SK-N-SH (cell line): ENCODE measurements around the gene PLEKHM3. TPM values are rescaled to one million over a fixed set of nuclear protein-coding genes. Genes with fewer than 3 reads are reported as not detected.

Experiments
- CTCF ChIA-PET: fragments of 300-600, 350-600 bp; formaldehyde crosslinking; extraction: SDS; loops from one replicate; lab custom pipeline; 2021; lab: Yijun Ruan, JAX
- POLR2A ChIA-PET: fragments of 350-600 bp; sonication (Branson Sonifier 250); formaldehyde crosslinking; extraction: SDS; loops from one replicate; lab custom pipeline; 2020; ENCODE audit warnings: antibody characterized with exemption, inconsistent platforms; lab: Yijun Ruan, JAX
- DNase-seq: peaks from one replicate; pipeline ENCODE4 v3.0.0; 2012
- H2AFZ ChIP-seq: fragments of 200-600 bp; sonication (generic); 2 replicates; pipeline ENCODE4 v1.8.1; 2016; ENCODE audit warnings: antibody characterized with exemption, mild to moderate bottlenecking, low read depth
- H3F3A ChIP-seq: fragments of 200-600 bp; sonication (generic); replicated peaks from 2 replicates; pipeline ENCODE3; 2016; ENCODE audit warnings: antibody characterized with exemption, mild to moderate bottlenecking; ENCODE audit not compliant: insufficient read depth
- H3K27ac ChIP-seq, 2 experiments: fragments of 200-500 bp in 1 of 2; fragments of 200-600 bp in 1 of 2; sonication (Bioruptor generic) in 1 of 2; sonication (generic), shearing (Covaris generic) in 1 of 2; 2 replicates each; pipeline versions ENCODE4 v1.5.1 to v1.6.1; 2014 to 2016; ENCODE audit warnings: low read depth in 2 of 2, inconsistent platforms in 1 of 2, low read length in 1 of 2, mild to moderate bottlenecking in 1 of 2, mixed read lengths in 1 of 2
- H3K27me3 ChIP-seq: fragments of 200-600 bp; sonication (generic), shearing (Covaris generic); 2 replicates; pipeline ENCODE4 v1.6.1; 2016; ENCODE audit warnings: mixed run types; ENCODE audit not compliant: insufficient read depth
- H3K36me3 ChIP-seq, 2 experiments: fragments of 200-500 bp in 1 of 2; fragments of 200-600 bp in 1 of 2; sonication (Bioruptor generic) in 1 of 2; sonication (generic) in 1 of 2; replicated peaks in 1 of 2; 2 replicates each; pipeline versions ENCODE3 to v1.5.1; 2014 to 2016; ENCODE audit warnings: low read length in 1 of 2, mild to moderate bottlenecking in 1 of 2; ENCODE audit not compliant: insufficient read depth in 2 of 2, control insufficient read depth in 1 of 2
- H3K4me1 ChIP-seq, 2 experiments: fragments of 200-500 bp in 1 of 2; fragments of 200-600 bp in 1 of 2; sonication (Bioruptor generic) in 1 of 2; sonication (generic), shearing (Covaris generic) in 1 of 2; 2 replicates each; pipeline versions ENCODE4 v1.5.1 to v1.6.1; 2014 to 2016; ENCODE audit warnings: low read depth in 1 of 2, low read length in 1 of 2, mixed run types in 1 of 2; ENCODE audit not compliant: insufficient read depth in 2 of 2, control insufficient read depth in 1 of 2
- H3K4me2 ChIP-seq: fragments of 200-600 bp; sonication (generic), shearing (Covaris generic); 2 replicates; pipeline ENCODE4 v1.6.1; 2017; ENCODE audit warnings: mixed run types
- H3K4me3 ChIP-seq, 2 experiments: fragments of 200-500 bp in 1 of 2; fragments of 200-600 bp in 1 of 2; sonication (Bioruptor generic) in 1 of 2; sonication (generic), shearing (Covaris generic) in 1 of 2; 2 replicates each; pipeline versions ENCODE4 v1.5.1 to v1.8.1; 2014 to 2016; ENCODE audit warnings: low read depth in 2 of 2, inconsistent platforms in 1 of 2, low read length in 1 of 2, mild to moderate bottlenecking in 1 of 2, mixed read lengths in 1 of 2, moderate library complexity in 1 of 2
- H3K79me2 ChIP-seq: fragments of 200-600 bp; sonication (generic); 2 replicates; pipeline ENCODE4 v1.8.1; 2017; ENCODE audit warnings: mild to moderate bottlenecking; ENCODE audit not compliant: insufficient read depth
- H3K9ac ChIP-seq: fragments of 200-600 bp; sonication (generic); 2 replicates; pipeline ENCODE4 v1.6.1; 2017; ENCODE audit warnings: mixed run types
- H3K9me2 ChIP-seq: fragments of 200-600 bp; sonication (generic); 2 replicates; pipeline ENCODE4 v1.6.1; 2017; ENCODE audit warnings: mixed run types
- H3K9me3 ChIP-seq: fragments of 200-600 bp; sonication (generic); 2 replicates; pipeline ENCODE4 v1.6.1; 2017; ENCODE audit warnings: mixed run types, mild to moderate bottlenecking, moderate library complexity
- H4K20me1 ChIP-seq: fragments of 200-600 bp; sonication (generic); 2 replicates; pipeline ENCODE4 v1.6.1; 2017; ENCODE audit warnings: mild to moderate bottlenecking, mixed run types; ENCODE audit not compliant: insufficient read depth
- EZH2phosphoT487 ChIP-seq: fragments of 200-600 bp; sonication (generic); IDR thresholded peaks from 2 replicates; pipeline ENCODE4 v1.6.1; 2017; ENCODE audit warnings: low read depth, mixed run types, mild to moderate bottlenecking, antibody characterized with exemption, moderate library complexity, borderline replicate concordance
- FOXJ3 ChIP-seq: sonication (generic); formaldehyde crosslinking; IDR thresholded peaks from 2 replicates; pipeline ENCODE4 v1.5.1; 2020; ENCODE audit warnings: mild to moderate bottlenecking, missing genetic modification reagents
- FOXM1 ChIP-seq: IDR thresholded peaks from 2 replicates; pipeline ENCODE4 v1.4.0; 2012; ENCODE audit warnings: low read depth, mild to moderate bottlenecking
- GATA2 ChIP-seq: sonication (generic); formaldehyde crosslinking; IDR thresholded peaks from 2 replicates; pipeline ENCODE4 v1.5.0; 2020; ENCODE audit warnings: mild to moderate bottlenecking, missing genetic modification reagents
- JUND ChIP-seq: IDR thresholded peaks from 2 replicates; pipeline ENCODE4 v1.4.0; 2012
- POLR2AphosphoS5 ChIP-seq: IDR thresholded peaks from 2 replicates; pipeline ENCODE4 v1.6.1; 2012; ENCODE audit warnings: low read depth, low read length
- RAD21 ChIP-seq: IDR thresholded peaks from 2 replicates; pipeline ENCODE4 v1.6.1; 2012; ENCODE audit warnings: mild to moderate bottlenecking, low read length
- RFX5 ChIP-seq: IDR thresholded peaks from 2 replicates; pipeline ENCODE4 v1.6.1; 2012; ENCODE audit warnings: mild to moderate bottlenecking, improper control_type of control experiment, low read length
- SMC3 ChIP-seq: IDR thresholded peaks from 2 replicates; pipeline ENCODE4 v1.6.1; 2012; ENCODE audit warnings: low read depth, low read length, improper control_type of control experiment
- WGBS: methylation state at CpG from one replicate; pipeline ENCODE4 v1.1.6; 2017; ENCODE audit warnings: low lambda C conversion rate; 5-methylcytosine and 5-hydroxymethylcytosine counted together
- polyA plus RNA-seq, 3 experiments: library from polyadenylated mRNA; depleted of rRNA; stranded (reverse); fragments of >200 nt; gene quantifications; 2 replicates each; pipeline ENCODE4 v1.2.3, GENCODE V29; 2012
- TF ChIP-seq, protein P1 (sequence below): IDR thresholded peaks from 2 replicates; pipeline ENCODE4 v1.6.1; 2012; ENCODE audit warnings: mild to moderate bottlenecking, low read depth, low read length, moderate library complexity
- TF ChIP-seq, protein P2 (sequence below): fragments of 200-600 bp; sonication (generic); IDR thresholded peaks from 2 replicates; pipeline ENCODE4 v1.6.1; 2017; ENCODE audit warnings: antibody characterized with exemption, mild to moderate bottlenecking, moderate library complexity
- TF ChIP-seq, protein P3 (sequence below): IDR thresholded peaks from 2 replicates; pipeline ENCODE4 v1.4.0; 2012; ENCODE audit warnings: low read depth

The PLEKHM3 gene
- polyA plus RNA-seq, 1 of the 3 experiments (the other 2 are of a cell fraction): 1.9 TPM

DNA sequence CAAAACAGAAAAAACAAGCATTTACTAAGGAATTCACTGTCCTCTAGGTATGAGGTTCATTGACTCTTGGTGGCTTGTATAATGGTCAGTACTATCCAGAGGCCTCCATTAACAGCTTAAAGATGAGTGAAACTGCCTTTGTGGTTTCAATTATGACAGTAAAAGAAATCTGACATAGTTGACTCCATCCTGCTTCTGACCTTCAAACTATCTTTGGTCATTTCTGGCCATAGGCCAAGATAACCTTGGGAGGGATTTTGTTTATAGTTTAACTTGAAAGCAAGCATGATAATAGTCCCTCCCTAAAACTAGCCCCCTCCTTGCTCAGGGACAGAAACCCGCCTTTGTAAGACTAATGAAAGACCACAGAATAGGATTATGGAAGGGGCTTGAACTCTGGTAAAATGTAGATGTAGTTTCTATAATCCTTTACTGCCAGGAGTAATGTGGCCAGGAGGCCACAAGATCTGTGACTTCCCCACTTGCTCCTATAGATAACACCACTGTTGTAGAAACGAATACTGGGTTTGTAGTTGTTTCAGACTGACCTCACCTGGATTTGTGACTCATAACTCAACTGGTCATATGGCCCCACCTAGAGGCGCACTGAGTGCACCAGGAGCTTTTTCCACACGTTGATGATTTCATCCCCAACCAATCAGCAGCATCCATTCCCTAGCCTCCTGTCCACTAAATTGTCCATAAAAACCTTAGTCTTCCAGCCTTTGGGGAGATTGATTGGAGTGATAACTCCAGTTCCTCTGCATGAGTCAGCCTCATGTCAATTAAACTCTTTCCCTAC is 8.6 kb upstream of the PLEKHM3 start:
- no peak overlapping the region for H3K4me2 ChIP-seq
- H3K79me2 ChIP-seq: no peaks in the 10 kb centered on the region
- CTCF ChIA-PET: interaction anchor here (1.1 to 5.2 kb wide), 4 partner anchors 7 to 300 kb away, joined by 3 to 28 read pairs (median 11); no protein-coding TSS in a partner anchor
- TF ChIP-seq GATA2 (CRISPR knock-in tag): no peak
- TF ChIP-seq, protein P1, sequence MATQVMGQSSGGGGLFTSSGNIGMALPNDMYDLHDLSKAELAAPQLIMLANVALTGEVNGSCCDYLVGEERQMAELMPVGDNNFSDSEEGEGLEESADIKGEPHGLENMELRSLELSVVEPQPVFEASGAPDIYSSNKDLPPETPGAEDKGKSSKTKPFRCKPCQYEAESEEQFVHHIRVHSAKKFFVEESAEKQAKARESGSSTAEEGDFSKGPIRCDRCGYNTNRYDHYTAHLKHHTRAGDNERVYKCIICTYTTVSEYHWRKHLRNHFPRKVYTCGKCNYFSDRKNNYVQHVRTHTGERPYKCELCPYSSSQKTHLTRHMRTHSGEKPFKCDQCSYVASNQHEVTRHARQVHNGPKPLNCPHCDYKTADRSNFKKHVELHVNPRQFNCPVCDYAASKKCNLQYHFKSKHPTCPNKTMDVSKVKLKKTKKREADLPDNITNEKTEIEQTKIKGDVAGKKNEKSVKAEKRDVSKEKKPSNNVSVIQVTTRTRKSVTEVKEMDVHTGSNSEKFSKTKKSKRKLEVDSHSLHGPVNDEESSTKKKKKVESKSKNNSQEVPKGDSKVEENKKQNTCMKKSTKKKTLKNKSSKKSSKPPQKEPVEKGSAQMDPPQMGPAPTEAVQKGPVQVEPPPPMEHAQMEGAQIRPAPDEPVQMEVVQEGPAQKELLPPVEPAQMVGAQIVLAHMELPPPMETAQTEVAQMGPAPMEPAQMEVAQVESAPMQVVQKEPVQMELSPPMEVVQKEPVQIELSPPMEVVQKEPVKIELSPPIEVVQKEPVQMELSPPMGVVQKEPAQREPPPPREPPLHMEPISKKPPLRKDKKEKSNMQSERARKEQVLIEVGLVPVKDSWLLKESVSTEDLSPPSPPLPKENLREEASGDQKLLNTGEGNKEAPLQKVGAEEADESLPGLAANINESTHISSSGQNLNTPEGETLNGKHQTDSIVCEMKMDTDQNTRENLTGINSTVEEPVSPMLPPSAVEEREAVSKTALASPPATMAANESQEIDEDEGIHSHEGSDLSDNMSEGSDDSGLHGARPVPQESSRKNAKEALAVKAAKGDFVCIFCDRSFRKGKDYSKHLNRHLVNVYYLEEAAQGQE: no peak
- TF ChIP-seq, protein P2, sequence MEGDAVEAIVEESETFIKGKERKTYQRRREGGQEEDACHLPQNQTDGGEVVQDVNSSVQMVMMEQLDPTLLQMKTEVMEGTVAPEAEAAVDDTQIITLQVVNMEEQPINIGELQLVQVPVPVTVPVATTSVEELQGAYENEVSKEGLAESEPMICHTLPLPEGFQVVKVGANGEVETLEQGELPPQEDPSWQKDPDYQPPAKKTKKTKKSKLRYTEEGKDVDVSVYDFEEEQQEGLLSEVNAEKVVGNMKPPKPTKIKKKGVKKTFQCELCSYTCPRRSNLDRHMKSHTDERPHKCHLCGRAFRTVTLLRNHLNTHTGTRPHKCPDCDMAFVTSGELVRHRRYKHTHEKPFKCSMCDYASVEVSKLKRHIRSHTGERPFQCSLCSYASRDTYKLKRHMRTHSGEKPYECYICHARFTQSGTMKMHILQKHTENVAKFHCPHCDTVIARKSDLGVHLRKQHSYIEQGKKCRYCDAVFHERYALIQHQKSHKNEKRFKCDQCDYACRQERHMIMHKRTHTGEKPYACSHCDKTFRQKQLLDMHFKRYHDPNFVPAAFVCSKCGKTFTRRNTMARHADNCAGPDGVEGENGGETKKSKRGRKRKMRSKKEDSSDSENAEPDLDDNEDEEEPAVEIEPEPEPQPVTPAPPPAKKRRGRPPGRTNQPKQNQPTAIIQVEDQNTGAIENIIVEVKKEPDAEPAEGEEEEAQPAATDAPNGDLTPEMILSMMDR: peak; percentile 10; the same call in 1 of the 2 replicates
- no peak for TF ChIP-seq FOXM1
- no peak for TF ChIP-seq EZH2phosphoT487
- TF ChIP-seq RFX5: no peak
- TF ChIP-seq SMC3: no peak
- no peak for TF ChIP-seq POLR2AphosphoS5
- no peak for TF ChIP-seq JUND
- peak; percentile 47 for TF ChIP-seq RAD21
- no peak for TF ChIP-seq FOXJ3 (CRISPR knock-in tag)
- TF ChIP-seq, protein P3, sequence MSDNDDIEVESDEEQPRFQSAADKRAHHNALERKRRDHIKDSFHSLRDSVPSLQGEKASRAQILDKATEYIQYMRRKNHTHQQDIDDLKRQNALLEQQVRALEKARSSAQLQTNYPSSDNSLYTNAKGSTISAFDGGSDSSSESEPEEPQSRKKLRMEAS: no peak
- no peaks in the 10 kb centered on the region for H3K36me3 ChIP-seq
- no peaks in the 10 kb centered on the region for H3F3A ChIP-seq
- H3K9ac ChIP-seq: no peak overlapping the region
- no peak overlapping the region for H3K27ac ChIP-seq
- no peak overlapping the region for H2AFZ ChIP-seq
- no peaks in the 10 kb centered on the region for H3K9me3 ChIP-seq
- POLR2A ChIA-PET: no interaction called here
- no peak overlapping the region; a peak in 1 of 4 replicates for H3K4me3 ChIP-seq
- 60% methylated on average over 4 of the region's 4 CpGs for WGBS
- no peaks in the 10 kb centered on the region for H3K27me3 ChIP-seq
- no peaks in the 10 kb centered on the region for H4K20me1 ChIP-seq
- DNase-seq: no peak
- no peaks in the 10 kb centered on the region for H3K4me1 ChIP-seq
- H3K9me2 ChIP-seq: no peaks in the 10 kb centered on the region
